ENCODE measurements around the gene NRXN2.

NRXN2 gene

DNA sequence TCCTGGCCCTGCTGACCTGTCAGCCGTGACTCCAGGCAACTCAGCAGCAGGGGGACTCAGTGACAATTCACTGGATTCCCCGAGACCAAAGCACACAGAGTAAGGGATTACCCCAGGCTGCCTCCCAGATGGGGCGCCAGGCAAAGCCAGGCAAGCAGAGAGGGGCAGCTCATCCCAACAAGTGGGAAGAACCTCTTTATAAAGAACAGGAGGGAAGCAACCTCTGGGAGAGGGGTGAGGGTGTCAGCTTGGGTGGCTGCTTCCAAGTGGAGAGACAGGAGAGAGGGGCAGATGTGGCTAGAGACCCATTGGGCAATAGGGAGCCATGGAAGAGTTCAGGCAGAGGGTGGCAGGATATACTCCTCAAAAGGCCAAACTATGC, 130.8 kb downstream of the NRXN2 start:
- Histone ChIP-seq H2AFZ (ENCODE audit: low read length) (no peak overlapping the region), H3K4me1 (ENCODE audit: low read length) (no peaks in the 10 kb centered on the region), H3K9ac (ENCODE audit: low read length) (no peak overlapping the region), H3K36me3 (replicated peaks; ENCODE audit: insufficient read depth, low read length) (no peaks in the 10 kb centered on the region), H3K4me2 (ENCODE audit: low read depth, low read length) (no peak overlapping the region), H3K9me2 (replicated peaks; ENCODE audit: insufficient read depth, low read length) (no peaks in the 10 kb centered on the region), H4K20me1 (ENCODE audit: insufficient read depth, low read length) (no peaks in the 10 kb centered on the region), H3K27me3 (replicated peaks; ENCODE audit: insufficient read depth, low read length) (peaks cover 75% of the 10 kb centered on the region), H3K27ac (ENCODE audit: low read length) (no peak overlapping the region), H3K79me2 (ENCODE audit: low read length) (no peaks in the 10 kb centered on the region), H3K4me3 (ENCODE audit: low read length) (no peak overlapping the region), H3K9me3 (replicated peaks; ENCODE audit: insufficient read depth, low read length) (no peaks in the 10 kb centered on the region), H3F3A (ENCODE audit: insufficient read depth, low read length) (no peaks in the 10 kb centered on the region)
- DNase-seq, result no peak
- TF ChIP-seq EZH2phosphoT487 (IDR thresholded peaks at IDR 0.05; ENCODE audit: low read length), result no peak
- TF ChIP-seq EZH2 (optimal IDR thresholded peaks at IDR 0.05; ENCODE audit: low read depth, low read length), result no peak
- TF ChIP-seq, protein P1, sequence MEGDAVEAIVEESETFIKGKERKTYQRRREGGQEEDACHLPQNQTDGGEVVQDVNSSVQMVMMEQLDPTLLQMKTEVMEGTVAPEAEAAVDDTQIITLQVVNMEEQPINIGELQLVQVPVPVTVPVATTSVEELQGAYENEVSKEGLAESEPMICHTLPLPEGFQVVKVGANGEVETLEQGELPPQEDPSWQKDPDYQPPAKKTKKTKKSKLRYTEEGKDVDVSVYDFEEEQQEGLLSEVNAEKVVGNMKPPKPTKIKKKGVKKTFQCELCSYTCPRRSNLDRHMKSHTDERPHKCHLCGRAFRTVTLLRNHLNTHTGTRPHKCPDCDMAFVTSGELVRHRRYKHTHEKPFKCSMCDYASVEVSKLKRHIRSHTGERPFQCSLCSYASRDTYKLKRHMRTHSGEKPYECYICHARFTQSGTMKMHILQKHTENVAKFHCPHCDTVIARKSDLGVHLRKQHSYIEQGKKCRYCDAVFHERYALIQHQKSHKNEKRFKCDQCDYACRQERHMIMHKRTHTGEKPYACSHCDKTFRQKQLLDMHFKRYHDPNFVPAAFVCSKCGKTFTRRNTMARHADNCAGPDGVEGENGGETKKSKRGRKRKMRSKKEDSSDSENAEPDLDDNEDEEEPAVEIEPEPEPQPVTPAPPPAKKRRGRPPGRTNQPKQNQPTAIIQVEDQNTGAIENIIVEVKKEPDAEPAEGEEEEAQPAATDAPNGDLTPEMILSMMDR (IDR thresholded peaks at IDR 0.05; ENCODE audit: low read length), result no peak

DNA sequence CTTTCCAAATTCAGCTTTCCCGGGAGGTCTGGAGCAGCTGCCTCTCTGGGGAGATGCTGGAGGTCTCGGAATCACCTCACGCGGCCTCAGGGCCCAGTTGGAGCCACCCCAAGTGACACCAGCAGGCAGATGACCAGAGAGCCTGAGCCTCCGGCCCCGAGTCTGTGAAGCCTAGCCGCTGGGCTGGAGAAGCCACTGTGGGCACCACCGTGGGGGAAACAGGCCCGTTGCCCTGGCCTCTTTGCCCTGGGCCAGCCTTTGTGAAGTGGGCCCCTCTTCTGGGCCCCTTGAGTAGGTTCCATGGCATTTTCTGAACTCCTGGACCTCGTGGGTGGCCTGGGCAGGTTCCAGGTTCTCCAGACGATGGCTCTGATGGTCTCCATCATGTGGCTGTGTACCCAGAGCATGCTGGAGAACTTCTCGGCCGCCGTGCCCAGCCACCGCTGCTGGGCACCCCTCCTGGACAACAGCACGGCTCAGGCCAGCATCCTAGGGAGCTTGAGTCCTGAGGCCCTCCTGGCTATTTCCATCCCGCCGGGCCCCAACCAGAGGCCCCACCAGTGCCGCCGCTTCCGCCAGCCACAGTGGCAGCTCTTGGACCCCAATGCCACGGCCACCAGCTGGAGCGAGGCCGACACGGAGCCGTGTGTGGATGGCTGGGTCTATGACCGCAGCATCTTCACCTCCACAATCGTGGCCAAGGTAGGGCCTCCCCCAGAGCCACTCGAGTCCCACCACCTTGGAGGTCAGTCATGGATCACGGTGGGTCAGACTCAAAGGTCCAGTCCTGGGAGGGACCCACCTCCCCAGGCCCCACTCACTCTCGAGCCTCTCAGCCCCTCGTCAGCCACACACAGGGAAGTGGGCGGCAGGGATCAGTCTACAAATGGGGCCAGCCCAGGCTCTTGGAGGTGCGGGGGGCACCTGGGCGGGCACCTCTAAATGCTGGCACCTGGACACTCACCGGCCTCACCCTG, 131.5 kb downstream of the NRXN2 start:
- Histone ChIP-seq H3K9me2 (replicated peaks; ENCODE audit: insufficient read depth, low read length) (no peaks in the 10 kb centered on the region), H3K36me3 (replicated peaks; ENCODE audit: insufficient read depth, low read length) (no peaks in the 10 kb centered on the region), H3K27ac (ENCODE audit: low read length) (no peak overlapping the region), H3K79me2 (ENCODE audit: low read length) (no peaks in the 10 kb centered on the region), H3K27me3 (replicated peaks; ENCODE audit: insufficient read depth, low read length) (peaks cover 76% of the 10 kb centered on the region), H3K9ac (ENCODE audit: low read length) (no peak overlapping the region), H2AFZ (ENCODE audit: low read length) (no peak overlapping the region), H4K20me1 (ENCODE audit: insufficient read depth, low read length) (no peaks in the 10 kb centered on the region), H3K4me3 (ENCODE audit: low read length) (no peak overlapping the region), H3K4me1 (ENCODE audit: low read length) (no peaks in the 10 kb centered on the region), H3F3A (ENCODE audit: insufficient read depth, low read length) (no peaks in the 10 kb centered on the region), H3K9me3 (replicated peaks; ENCODE audit: insufficient read depth, low read length) (no peaks in the 10 kb centered on the region), H3K4me2 (ENCODE audit: low read depth, low read length) (no peak overlapping the region)
- no peak for DNase-seq
- TF ChIP-seq, protein P1 (IDR thresholded peaks at IDR 0.05; ENCODE audit: low read length), result no peak
- TF ChIP-seq EZH2 (optimal IDR thresholded peaks at IDR 0.05; ENCODE audit: low read depth, low read length) (no peak), EZH2phosphoT487 (IDR thresholded peaks at IDR 0.05; ENCODE audit: low read length) (no peak)

- Histone ChIP-seq H3K4me2 (ENCODE audit: low read depth, low read length) (no peak within 1 kb of the TSS), H3K4me1 (ENCODE audit: low read length) (no peaks in the 10 kb centered on the region), H3K4me3 (ENCODE audit: low read length) (no peak within 1 kb of the TSS), H3K36me3 (replicated peaks; ENCODE audit: insufficient read depth, low read length) (no peaks in the 10 kb centered on the region), H3K27me3 (replicated peaks; ENCODE audit: insufficient read depth, low read length) (peaks cover 84% of the 10 kb centered on the region), H4K20me1 (ENCODE audit: insufficient read depth, low read length) (no peaks in the 10 kb centered on the region), H3K79me2 (ENCODE audit: low read length) (no peaks in the 10 kb centered on the region), H3K9me3 (replicated peaks; ENCODE audit: insufficient read depth, low read length) (no peaks in the 10 kb centered on the region), H3K27ac (ENCODE audit: low read length) (no peak within 1 kb of the TSS), H3K9ac (ENCODE audit: low read length) (no peak within 1 kb of the TSS), H2AFZ (ENCODE audit: low read length) (no peak within 1 kb of the TSS), H3K9me2 (replicated peaks; ENCODE audit: insufficient read depth, low read length) (no peaks in the 10 kb centered on the region), H3F3A (ENCODE audit: insufficient read depth, low read length) (no peaks in the 10 kb centered on the region)
- no peak for DNase-seq
- TF ChIP-seq EZH2 (optimal IDR thresholded peaks at IDR 0.05; ENCODE audit: low read depth, low read length), result no peak
- TF ChIP-seq, protein P1 (IDR thresholded peaks at IDR 0.05; ENCODE audit: low read length), result no peak
- no peak for TF ChIP-seq EZH2phosphoT487 (IDR thresholded peaks at IDR 0.05; ENCODE audit: low read length)
Observed at GRCh38 chr11:64590763-64591221, 132.2 kb downstream of the NRXN2 start, which contains the start of gene SLC22A12. Gene SLC22A12, plus strand, starts transcription at chr11:64591220. Its CDS starts 337 bp downstream, at chr11:64591557.

Measured in MM.1S (cell line).